ENCODE results near the gene GDPGP1.

DNA sequence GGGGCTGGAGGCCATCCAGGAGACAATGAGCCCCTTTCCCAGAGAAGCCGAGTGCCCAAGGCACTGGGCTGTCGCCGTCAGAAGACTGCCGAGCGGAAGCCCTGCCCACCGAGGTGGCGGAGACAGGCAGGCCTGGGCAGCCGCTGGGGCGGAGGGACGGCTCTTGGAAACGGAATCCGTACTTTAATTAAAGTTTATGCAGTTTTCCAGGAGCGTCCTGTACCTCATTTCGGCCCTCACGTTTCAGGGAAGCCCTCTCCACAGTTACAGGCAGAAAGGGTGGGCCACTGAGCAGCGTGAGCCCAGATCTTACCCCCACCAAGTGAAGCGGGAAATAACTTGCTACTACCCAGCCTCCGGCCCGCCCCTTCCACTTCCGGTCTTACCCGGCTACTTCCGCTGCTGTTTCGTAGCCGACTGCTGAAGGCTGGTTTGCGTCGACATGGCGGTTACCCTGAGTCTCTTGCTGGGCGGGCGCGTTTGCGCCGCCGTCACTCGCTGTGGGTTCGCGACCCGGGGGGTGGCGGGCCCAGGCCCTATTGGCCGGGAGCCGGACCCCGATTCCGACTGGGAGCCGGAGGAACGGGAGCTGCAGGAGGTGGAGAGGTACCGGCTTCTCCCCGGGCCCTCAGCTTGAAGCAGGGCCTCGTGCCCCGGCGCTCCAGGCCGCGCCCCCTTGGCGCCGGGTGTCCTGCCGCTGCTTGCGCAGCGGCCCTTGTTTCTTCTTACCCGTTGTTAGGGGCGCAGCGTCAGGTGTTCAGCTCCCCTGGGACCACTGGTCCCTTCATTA lies 31.5 kb downstream of the GDPGP1 start, which contains the start of gene NGRN:
- TF ChIP-seq, protein P1, sequence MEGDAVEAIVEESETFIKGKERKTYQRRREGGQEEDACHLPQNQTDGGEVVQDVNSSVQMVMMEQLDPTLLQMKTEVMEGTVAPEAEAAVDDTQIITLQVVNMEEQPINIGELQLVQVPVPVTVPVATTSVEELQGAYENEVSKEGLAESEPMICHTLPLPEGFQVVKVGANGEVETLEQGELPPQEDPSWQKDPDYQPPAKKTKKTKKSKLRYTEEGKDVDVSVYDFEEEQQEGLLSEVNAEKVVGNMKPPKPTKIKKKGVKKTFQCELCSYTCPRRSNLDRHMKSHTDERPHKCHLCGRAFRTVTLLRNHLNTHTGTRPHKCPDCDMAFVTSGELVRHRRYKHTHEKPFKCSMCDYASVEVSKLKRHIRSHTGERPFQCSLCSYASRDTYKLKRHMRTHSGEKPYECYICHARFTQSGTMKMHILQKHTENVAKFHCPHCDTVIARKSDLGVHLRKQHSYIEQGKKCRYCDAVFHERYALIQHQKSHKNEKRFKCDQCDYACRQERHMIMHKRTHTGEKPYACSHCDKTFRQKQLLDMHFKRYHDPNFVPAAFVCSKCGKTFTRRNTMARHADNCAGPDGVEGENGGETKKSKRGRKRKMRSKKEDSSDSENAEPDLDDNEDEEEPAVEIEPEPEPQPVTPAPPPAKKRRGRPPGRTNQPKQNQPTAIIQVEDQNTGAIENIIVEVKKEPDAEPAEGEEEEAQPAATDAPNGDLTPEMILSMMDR (optimal IDR thresholded peaks at IDR 0.05 in 1 of 3, IDR thresholded peaks at IDR 0.05 in 1 of 3, conservative IDR thresholded peaks at IDR 0.05 in 1 of 3; ENCODE audit: extremely low read depth in 1 of 3, insufficient read depth in 2 of 3, low read length in 3 of 3), result no peak
- no peak for TF ChIP-seq EZH2 (IDR thresholded peaks at IDR 0.05; ENCODE audit: low read length)

Data from keratinocyte (primary cell).